Liver (tissue), 9 donors: ENCODE results near the gene TREM2. TPM values are rescaled to one million over a fixed set of nuclear protein-coding genes. Genes with fewer than 3 reads are reported as not detected.

Source experiments
- DNase-seq: peaks from one replicate; pipeline ENCODE4 v3.0.0-alpha.2; 2017; ENCODE audit warnings: low spot score
- H3K27ac ChIP-seq, 2 donors: one replicate each; pipeline ENCODE4 v1.7.0; 2013; ENCODE audit warnings: inconsistent platforms in 2 of 2, low read length in 2 of 2, control low read depth in 1 of 2, low read depth in 1 of 2, mild to moderate bottlenecking in 1 of 2
- H3K27me3 ChIP-seq, 4 donors: one replicate each; pipeline versions ENCODE4 v1.6.1 to v1.7.0; 2013; ENCODE audit warnings: low read length in 3 of 4, inconsistent platforms in 1 of 4, mild to moderate bottlenecking in 1 of 4, moderate library complexity in 1 of 4; ENCODE audit not compliant: control insufficient read depth in 4 of 4, insufficient read depth in 4 of 4
- H3K36me3 ChIP-seq, 4 donors: one replicate each; pipeline versions ENCODE4 v1.6.1 to v1.7.0; 2013; ENCODE audit warnings: low read length in 3 of 4, mild to moderate bottlenecking in 3 of 4, low read depth in 1 of 4, moderate library complexity in 1 of 4; ENCODE audit not compliant: control insufficient read depth in 4 of 4, insufficient read depth in 3 of 4
- H3K4me1 ChIP-seq, 4 donors: one replicate each; pipeline versions ENCODE4 v1.6.1 to v1.7.0; 2013; ENCODE audit warnings: low read length in 3 of 4, mild to moderate bottlenecking in 3 of 4, moderate library complexity in 1 of 4; ENCODE audit not compliant: control insufficient read depth in 4 of 4, insufficient read depth in 4 of 4
- H3K4me3 ChIP-seq, 3 donors: one replicate each; pipeline versions ENCODE4 v1.6.1 to v1.7.0; 2013; ENCODE audit warnings: low read length in 3 of 3, control low read depth in 1 of 3, low read depth in 1 of 3, mild to moderate bottlenecking in 1 of 3
- H3K9ac ChIP-seq, 2 donors: one replicate each; pipeline ENCODE4 v1.7.0; 2013; ENCODE audit warnings: low read length in 2 of 2, mild to moderate bottlenecking in 2 of 2, moderate library complexity in 2 of 2, control low read depth in 1 of 2, low read depth in 1 of 2
- H3K9me3 ChIP-seq, 4 donors: one replicate each; pipeline versions ENCODE4 v1.6.1 to v1.7.0; 2013; ENCODE audit warnings: low read length in 3 of 4; ENCODE audit not compliant: control insufficient read depth in 4 of 4
- EGR1 ChIP-seq, 2 donors: IDR thresholded peaks; 2 replicates each; pipeline ENCODE4 v1.6.1; 2016 to 2018; ENCODE audit warnings: antibody characterized with exemption in 2 of 2, low read depth in 2 of 2
- FOXA1 ChIP-seq: IDR thresholded peaks from 2 replicates; pipeline ENCODE4 v1.6.1; 2016; ENCODE audit warnings: antibody characterized with exemption
- FOXA2 ChIP-seq: IDR thresholded peaks from 2 replicates; pipeline ENCODE4 v1.6.1; 2016; ENCODE audit warnings: antibody characterized with exemption
- GABPA ChIP-seq, 2 donors: IDR thresholded peaks in 1 of 2; conservative IDR thresholded peaks in 1 of 2; 2 replicates each; pipeline ENCODE4 v1.6.1; 2016; ENCODE audit warnings: antibody characterized with exemption in 2 of 2, mild to moderate bottlenecking in 1 of 2, moderate library complexity in 1 of 2
- HNF4A ChIP-seq, 2 donors: conservative IDR thresholded peaks; 2 replicates each; pipeline ENCODE4 v1.6.1; 2016; ENCODE audit warnings: antibody characterized with exemption in 2 of 2, mild to moderate bottlenecking in 2 of 2
- HNF4G ChIP-seq: IDR thresholded peaks from 2 replicates; pipeline ENCODE4 v1.6.1; 2016; ENCODE audit warnings: antibody characterized with exemption
- JUND ChIP-seq, 2 donors: IDR thresholded peaks; 2 replicates each; pipeline ENCODE4 v1.6.1; 2016; ENCODE audit warnings: antibody characterized with exemption in 2 of 2
- NR2F2 ChIP-seq: IDR thresholded peaks from 2 replicates; pipeline ENCODE4 v1.6.1; 2016; ENCODE audit warnings: antibody characterized with exemption
- RAD21 ChIP-seq, 2 donors: IDR thresholded peaks; 2 replicates each; pipeline ENCODE4 v1.6.1; 2016; ENCODE audit warnings: antibody characterized with exemption in 2 of 2, mild to moderate bottlenecking in 2 of 2
- RXRA ChIP-seq, 2 donors: IDR thresholded peaks; 2 replicates each; pipeline ENCODE4 v1.6.1; 2017 to 2018; ENCODE audit warnings: antibody characterized with exemption in 2 of 2, mild to moderate bottlenecking in 1 of 2
- SP1 ChIP-seq: IDR thresholded peaks from 2 replicates; pipeline ENCODE4 v1.6.1; 2018; ENCODE audit warnings: antibody characterized with exemption, mild to moderate bottlenecking
- TAF1 ChIP-seq: conservative IDR thresholded peaks from 2 replicates; pipeline ENCODE4 v1.6.1; 2016; ENCODE audit warnings: antibody characterized with exemption, mild to moderate bottlenecking
- WGBS: extraction: QIAGEN DNeasy Blood & Tissue Kit; methylation state at CpG from one replicate; pipeline ENCODE4 v1.1.7; 2013; 5-methylcytosine and 5-hydroxymethylcytosine counted together
- polyA plus RNA-seq, 2 donors: library from polyadenylated mRNA; stranded (reverse) in 1 of 2; unstranded in 1 of 2; fragments of 200-250 nt in 1 of 2; fragments of >200 nt in 1 of 2; fragmentation: Nextera tagmentation in 1 of 2; extraction: Ambion mirVana in 1 of 2; gene quantifications; one replicate each; pipeline versions ENCODE4 v1.2.1 to v1.2.3, GENCODE V29; 2013 to 2015
- total RNA-seq, 2 donors: library from RNA; depleted of rRNA; stranded (reverse); fragments of >200 nt; gene quantifications; one replicate each; pipeline ENCODE4 v1.2.3, GENCODE V29; 2014
- TF ChIP-seq, protein P1 (sequence below): IDR thresholded peaks from 2 replicates; pipeline ENCODE4 v1.6.1; 2016; ENCODE audit warnings: antibody characterized with exemption
- TF ChIP-seq, protein P2 (sequence below): IDR thresholded peaks from 2 replicates; pipeline ENCODE4 v1.6.1; 2016; ENCODE audit warnings: antibody characterized with exemption
- TF ChIP-seq, protein P3 (sequence below): fragments of 150-350 bp; IDR thresholded peaks from 2 replicates; pipeline ENCODE4 v1.5.1; 2017; ENCODE audit warnings: improper control_type of control experiment, low read depth, low read length; ENCODE audit not compliant: missing input control
- TF ChIP-seq, protein P4 (sequence below): IDR thresholded peaks from 2 replicates; pipeline ENCODE4 v1.6.1; 2016; ENCODE audit warnings: antibody characterized with exemption, mild to moderate bottlenecking
- TF ChIP-seq, protein P5 (sequence below): IDR thresholded peaks from 2 replicates; pipeline ENCODE4 v1.6.1; 2016; ENCODE audit warnings: antibody characterized with exemption
- donor health status: healthy.
- donor health status: healthy.
- donor health status: healthy.
- donor health status: healthy.
- donor health status: healthy.

The TREM2 gene
- total and polyA plus RNA-seq, 4 donors = 0.18 to 0.90 TPM; not detected in 2

DNA sequence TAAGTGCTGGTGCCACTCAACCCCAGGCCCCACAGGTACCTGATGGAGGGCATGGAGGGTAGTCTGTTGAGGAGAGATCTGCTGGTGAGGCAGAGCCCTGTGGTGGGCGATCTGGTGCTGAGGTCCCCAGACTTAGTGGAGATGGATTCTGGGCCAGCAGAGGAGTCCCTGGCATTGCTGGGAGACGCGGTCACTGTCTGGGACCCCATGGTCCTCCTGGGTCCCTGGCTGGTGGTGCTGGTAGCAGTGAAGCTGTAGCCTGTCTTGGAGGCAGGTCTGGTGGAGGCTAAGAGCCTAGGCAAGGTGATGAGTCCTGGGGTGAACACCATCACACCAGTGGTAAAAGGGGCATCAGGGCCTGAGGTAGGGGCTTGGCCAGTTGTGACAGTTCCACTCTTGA, 31.5 kb upstream of the TREM2 start:
- no peak overlapping the region for H3K9ac ChIP-seq
- TF ChIP-seq RAD21 (IDR thresholded peaks at IDR 0.05) = no peak
- TF ChIP-seq, protein P1, sequence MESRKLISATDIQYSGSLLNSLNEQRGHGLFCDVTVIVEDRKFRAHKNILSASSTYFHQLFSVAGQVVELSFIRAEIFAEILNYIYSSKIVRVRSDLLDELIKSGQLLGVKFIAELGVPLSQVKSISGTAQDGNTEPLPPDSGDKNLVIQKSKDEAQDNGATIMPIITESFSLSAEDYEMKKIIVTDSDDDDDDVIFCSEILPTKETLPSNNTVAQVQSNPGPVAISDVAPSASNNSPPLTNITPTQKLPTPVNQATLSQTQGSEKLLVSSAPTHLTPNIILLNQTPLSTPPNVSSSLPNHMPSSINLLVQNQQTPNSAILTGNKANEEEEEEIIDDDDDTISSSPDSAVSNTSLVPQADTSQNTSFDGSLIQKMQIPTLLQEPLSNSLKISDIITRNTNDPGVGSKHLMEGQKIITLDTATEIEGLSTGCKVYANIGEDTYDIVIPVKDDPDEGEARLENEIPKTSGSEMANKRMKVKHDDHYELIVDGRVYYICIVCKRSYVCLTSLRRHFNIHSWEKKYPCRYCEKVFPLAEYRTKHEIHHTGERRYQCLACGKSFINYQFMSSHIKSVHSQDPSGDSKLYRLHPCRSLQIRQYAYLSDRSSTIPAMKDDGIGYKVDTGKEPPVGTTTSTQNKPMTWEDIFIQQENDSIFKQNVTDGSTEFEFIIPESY = no peak
- TF ChIP-seq, protein P2, sequence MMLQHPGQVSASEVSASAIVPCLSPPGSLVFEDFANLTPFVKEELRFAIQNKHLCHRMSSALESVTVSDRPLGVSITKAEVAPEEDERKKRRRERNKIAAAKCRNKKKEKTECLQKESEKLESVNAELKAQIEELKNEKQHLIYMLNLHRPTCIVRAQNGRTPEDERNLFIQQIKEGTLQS = no peak
- TF ChIP-seq FOXA1 = no peak
- TF ChIP-seq NR2F2 = no peak
- no peak for TF ChIP-seq TAF1
- TF ChIP-seq HNF4A (conservative IDR thresholded peaks at IDR 0.05) = no peak
- TF ChIP-seq, protein P3, sequence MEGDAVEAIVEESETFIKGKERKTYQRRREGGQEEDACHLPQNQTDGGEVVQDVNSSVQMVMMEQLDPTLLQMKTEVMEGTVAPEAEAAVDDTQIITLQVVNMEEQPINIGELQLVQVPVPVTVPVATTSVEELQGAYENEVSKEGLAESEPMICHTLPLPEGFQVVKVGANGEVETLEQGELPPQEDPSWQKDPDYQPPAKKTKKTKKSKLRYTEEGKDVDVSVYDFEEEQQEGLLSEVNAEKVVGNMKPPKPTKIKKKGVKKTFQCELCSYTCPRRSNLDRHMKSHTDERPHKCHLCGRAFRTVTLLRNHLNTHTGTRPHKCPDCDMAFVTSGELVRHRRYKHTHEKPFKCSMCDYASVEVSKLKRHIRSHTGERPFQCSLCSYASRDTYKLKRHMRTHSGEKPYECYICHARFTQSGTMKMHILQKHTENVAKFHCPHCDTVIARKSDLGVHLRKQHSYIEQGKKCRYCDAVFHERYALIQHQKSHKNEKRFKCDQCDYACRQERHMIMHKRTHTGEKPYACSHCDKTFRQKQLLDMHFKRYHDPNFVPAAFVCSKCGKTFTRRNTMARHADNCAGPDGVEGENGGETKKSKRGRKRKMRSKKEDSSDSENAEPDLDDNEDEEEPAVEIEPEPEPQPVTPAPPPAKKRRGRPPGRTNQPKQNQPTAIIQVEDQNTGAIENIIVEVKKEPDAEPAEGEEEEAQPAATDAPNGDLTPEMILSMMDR = no peak
- no peak for TF ChIP-seq FOXA2
- TF ChIP-seq, protein P4, sequence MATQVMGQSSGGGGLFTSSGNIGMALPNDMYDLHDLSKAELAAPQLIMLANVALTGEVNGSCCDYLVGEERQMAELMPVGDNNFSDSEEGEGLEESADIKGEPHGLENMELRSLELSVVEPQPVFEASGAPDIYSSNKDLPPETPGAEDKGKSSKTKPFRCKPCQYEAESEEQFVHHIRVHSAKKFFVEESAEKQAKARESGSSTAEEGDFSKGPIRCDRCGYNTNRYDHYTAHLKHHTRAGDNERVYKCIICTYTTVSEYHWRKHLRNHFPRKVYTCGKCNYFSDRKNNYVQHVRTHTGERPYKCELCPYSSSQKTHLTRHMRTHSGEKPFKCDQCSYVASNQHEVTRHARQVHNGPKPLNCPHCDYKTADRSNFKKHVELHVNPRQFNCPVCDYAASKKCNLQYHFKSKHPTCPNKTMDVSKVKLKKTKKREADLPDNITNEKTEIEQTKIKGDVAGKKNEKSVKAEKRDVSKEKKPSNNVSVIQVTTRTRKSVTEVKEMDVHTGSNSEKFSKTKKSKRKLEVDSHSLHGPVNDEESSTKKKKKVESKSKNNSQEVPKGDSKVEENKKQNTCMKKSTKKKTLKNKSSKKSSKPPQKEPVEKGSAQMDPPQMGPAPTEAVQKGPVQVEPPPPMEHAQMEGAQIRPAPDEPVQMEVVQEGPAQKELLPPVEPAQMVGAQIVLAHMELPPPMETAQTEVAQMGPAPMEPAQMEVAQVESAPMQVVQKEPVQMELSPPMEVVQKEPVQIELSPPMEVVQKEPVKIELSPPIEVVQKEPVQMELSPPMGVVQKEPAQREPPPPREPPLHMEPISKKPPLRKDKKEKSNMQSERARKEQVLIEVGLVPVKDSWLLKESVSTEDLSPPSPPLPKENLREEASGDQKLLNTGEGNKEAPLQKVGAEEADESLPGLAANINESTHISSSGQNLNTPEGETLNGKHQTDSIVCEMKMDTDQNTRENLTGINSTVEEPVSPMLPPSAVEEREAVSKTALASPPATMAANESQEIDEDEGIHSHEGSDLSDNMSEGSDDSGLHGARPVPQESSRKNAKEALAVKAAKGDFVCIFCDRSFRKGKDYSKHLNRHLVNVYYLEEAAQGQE = no peak
- TF ChIP-seq, protein P5, sequence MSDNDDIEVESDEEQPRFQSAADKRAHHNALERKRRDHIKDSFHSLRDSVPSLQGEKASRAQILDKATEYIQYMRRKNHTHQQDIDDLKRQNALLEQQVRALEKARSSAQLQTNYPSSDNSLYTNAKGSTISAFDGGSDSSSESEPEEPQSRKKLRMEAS = no peak
- no peak for TF ChIP-seq JUND (IDR thresholded peaks at IDR 0.05)
- TF ChIP-seq GABPA (IDR thresholded peaks at IDR 0.05 in 1 of 2, conservative IDR thresholded peaks at IDR 0.05 in 1 of 2) = no peak
- TF ChIP-seq EGR1 (IDR thresholded peaks at IDR 0.05; ENCODE audit: low read depth in 2 of 2) = no peak
- TF ChIP-seq HNF4G = no peak
- no peak for TF ChIP-seq RXRA (IDR thresholded peaks at IDR 0.05)
- TF ChIP-seq SP1 = no peak
- 93% methylated on average over 3 of the region's 3 CpGs for WGBS
- H3K27ac ChIP-seq = no peak overlapping the region
- H3K4me3 ChIP-seq = no peak overlapping the region
- H3K36me3 ChIP-seq = no peaks in the 10 kb centered on the region
- H3K4me1 ChIP-seq = no peaks in the 10 kb centered on the region
- peaks cover 0 to 9% (median 3%) of the 10 kb centered on the region in 4 donors for H3K9me3 ChIP-seq
- DNase-seq = no peak
- no peaks in the 10 kb centered on the region for H3K27me3 ChIP-seq

DNA sequence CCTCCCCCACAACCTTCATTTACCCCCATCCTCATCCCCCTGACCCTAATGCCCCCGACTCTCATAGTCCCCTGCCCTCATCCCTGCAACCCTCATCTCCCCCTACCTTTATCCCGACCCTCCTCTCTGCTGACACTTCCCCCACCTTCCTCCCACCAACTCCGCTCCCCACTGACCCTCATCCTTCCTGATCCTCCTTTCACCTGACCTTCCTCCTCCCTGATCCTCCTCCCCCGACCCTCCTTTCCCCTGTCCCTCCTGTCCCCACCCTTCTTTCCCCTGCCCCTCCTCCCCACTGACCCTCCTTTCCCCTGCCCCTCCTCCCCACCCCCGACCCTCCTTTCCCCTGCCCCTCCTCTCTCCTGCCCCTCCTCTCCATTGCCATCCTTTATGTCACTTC, 31.0 kb upstream of the TREM2 start:
- no peaks in the 10 kb centered on the region for H3K27me3 ChIP-seq
- H3K4me3 ChIP-seq = no peak overlapping the region
- no peak for DNase-seq
- no peaks in the 10 kb centered on the region for H3K36me3 ChIP-seq
- H3K9ac ChIP-seq = no peak overlapping the region
- WGBS = 51% methylated on average over 5 of the region's 5 CpGs
- H3K4me1 ChIP-seq = no peaks in the 10 kb centered on the region
- H3K27ac ChIP-seq = no peak overlapping the region
- no peak for TF ChIP-seq SP1
- TF ChIP-seq GABPA (IDR thresholded peaks at IDR 0.05 in 1 of 2, conservative IDR thresholded peaks at IDR 0.05 in 1 of 2) = no peak
- TF ChIP-seq RXRA (IDR thresholded peaks at IDR 0.05) = no peak
- TF ChIP-seq, protein P4 = no peak
- TF ChIP-seq FOXA2 = no peak
- TF ChIP-seq, protein P2 = no peak
- H3K9me3 ChIP-seq = peaks cover 0 to 10% (median 3%) of the 10 kb centered on the region in 4 donors
